NT2/D1 (cell line): ENCODE results near the gene SOCS6.
"Not testable (repeated sequence)": the region's sequence is repeated elsewhere in the genome, so short reads cannot be mapped to it uniquely, and the experiment has no call there.

Experiments used
- SUZ12 ChIP-seq: IDR thresholded peaks from 2 replicates; pipeline ENCODE4 v1.6.1; 2011; ENCODE audit not compliant: insufficient read length, insufficient read depth; ENCODE audit errors: extremely low read depth
- YY1 ChIP-seq: IDR thresholded peaks from 2 replicates; pipeline ENCODE4 v1.6.1; 2011; ENCODE audit not compliant: insufficient read length, insufficient read depth
- ZNF274 ChIP-seq: IDR thresholded peaks from 2 replicates; pipeline ENCODE4 v1.6.1; 2011; ENCODE audit warnings: mild to moderate bottlenecking, low read depth, low read length

- TF ChIP-seq ZNF274, YY1, SUZ12: not testable (repeated sequence)
Measured at GRCh38 chr18:70348481-70348880, 59.6 kb downstream of the SOCS6 start.
